Transverse colon (tissue), 4 donors: Measurements from ENCODE around the gene ABHD12.

Experiments used
- EP300 ChIP-seq: sonication (generic); formaldehyde crosslinking; IDR thresholded peaks from one replicate; pipeline ENCODE4 v1.6.1; 2017; ENCODE audit warnings: antibody characterized with exemption, low read depth
- POLR2A ChIP-seq: fragments of 450-650 bp; IDR thresholded peaks from one replicate; pipeline ENCODE4 v1.6.1; 2016; ENCODE audit warnings: antibody characterized with exemption, mild to moderate bottlenecking, moderate library complexity
- POLR2AphosphoS5 ChIP-seq, 3 donors: sonication (generic); formaldehyde crosslinking; IDR thresholded peaks; one replicate each; pipeline ENCODE4 v1.6.1; 2016; ENCODE audit warnings: antibody characterized with exemption in 3 of 3
- TF ChIP-seq, protein P1 (sequence below), 5 experiments: fragments of 200-600 bp in 3 of 5; fragments of 450-650 bp in 2 of 5; sonication (generic) in 3 of 5; IDR thresholded peaks; 1 replicate in 2 of 5; 2 replicates in 3 of 5; pipeline ENCODE4 v1.5.1; 2016 to 2017; ENCODE audit warnings: antibody characterized with exemption in 5 of 5, inconsistent platforms in 3 of 5, mild to moderate bottlenecking in 2 of 5, moderate library complexity in 1 of 5

DNA sequence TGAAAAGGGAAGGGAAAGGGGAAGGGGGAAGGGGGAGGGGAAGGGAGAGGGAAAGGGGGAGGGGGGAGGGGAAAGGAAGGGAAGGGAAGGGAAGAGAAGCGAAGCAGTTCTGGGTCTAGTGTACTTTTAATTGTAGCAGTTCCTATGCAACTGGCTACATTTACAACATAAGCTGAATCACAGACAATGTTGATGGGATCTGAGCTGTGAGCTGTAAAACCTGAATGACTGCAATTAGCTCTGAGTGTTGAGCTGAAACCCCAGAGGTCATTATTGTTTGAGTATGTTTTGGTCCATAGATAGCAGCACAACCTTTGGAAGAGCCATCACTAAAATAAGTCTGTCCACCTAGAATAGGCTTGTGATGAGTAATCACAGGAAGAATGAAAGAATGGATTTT lies 7.2 kb upstream of the ABHD12 start:
- TF ChIP-seq POLR2A = no peak
- TF ChIP-seq, protein P1, sequence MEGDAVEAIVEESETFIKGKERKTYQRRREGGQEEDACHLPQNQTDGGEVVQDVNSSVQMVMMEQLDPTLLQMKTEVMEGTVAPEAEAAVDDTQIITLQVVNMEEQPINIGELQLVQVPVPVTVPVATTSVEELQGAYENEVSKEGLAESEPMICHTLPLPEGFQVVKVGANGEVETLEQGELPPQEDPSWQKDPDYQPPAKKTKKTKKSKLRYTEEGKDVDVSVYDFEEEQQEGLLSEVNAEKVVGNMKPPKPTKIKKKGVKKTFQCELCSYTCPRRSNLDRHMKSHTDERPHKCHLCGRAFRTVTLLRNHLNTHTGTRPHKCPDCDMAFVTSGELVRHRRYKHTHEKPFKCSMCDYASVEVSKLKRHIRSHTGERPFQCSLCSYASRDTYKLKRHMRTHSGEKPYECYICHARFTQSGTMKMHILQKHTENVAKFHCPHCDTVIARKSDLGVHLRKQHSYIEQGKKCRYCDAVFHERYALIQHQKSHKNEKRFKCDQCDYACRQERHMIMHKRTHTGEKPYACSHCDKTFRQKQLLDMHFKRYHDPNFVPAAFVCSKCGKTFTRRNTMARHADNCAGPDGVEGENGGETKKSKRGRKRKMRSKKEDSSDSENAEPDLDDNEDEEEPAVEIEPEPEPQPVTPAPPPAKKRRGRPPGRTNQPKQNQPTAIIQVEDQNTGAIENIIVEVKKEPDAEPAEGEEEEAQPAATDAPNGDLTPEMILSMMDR (IDR thresholded peaks at IDR 0.05) = no peak
- no peak for TF ChIP-seq POLR2AphosphoS5 (IDR thresholded peaks at IDR 0.05)
- TF ChIP-seq EP300 = no peak
